HG02885 (cell line): ENCODE results near the gene JAK1.
"Not testable (repeated sequence)": the region's sequence is repeated elsewhere in the genome, so short reads cannot be mapped to it uniquely, and the experiment has no call there.

Experiments
- ATAC-seq: cut with Tn5 transposase; IDR thresholded peaks from one replicate; pipeline ENCODE4 v1.9.1; 2021; ENCODE audit warnings: mild to moderate bottlenecking; ENCODE audit not compliant: unreplicated experiment, poor library complexity

Gene JAK1

DNA sequence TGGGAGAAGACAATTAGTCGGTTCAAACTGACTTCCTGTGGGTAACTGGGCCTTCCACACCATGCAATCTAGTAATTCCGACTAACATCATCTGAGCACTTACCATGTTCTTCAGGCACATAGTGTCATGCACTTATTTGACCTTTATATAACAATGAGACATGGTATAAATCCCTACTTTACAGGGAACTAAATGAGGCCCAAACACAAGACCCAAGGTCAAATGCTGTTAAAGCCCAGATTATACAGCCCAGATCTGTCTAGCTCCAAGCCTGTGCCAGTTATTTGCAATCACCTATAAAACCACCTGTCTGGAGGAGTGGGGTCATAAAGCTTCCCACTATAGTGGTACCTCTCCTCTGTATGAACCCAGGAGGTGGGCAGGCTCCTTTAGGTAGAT lies 40.8 kb downstream of the JAK1 start:
- no peak for ATAC-seq

DNA sequence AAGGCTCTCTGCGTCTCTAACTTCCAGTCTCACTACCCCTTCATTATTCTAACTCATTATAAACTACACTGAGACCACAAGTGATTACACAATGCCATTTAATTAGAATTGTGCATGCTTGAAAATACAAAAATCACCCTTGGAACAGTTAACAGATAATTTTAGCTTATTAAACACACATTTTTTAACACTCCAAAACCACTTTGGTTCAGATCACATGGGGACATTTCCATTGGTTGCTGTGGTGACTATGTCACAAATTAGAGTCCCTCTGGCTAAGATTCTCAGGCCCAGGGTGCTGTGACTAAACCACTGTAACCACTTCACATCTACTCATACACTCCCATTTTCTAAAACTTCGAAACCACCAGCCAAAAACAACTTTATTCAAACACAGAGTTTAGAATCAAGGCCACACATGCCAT lies 43.0 kb downstream of the JAK1 start:
- peak; percentile 80 for ATAC-seq

GRCh38 chr1:64922336-64922735 lies 44.0 kb downstream of the JAK1 start:
- no peak for ATAC-seq

GRCh38 chr1:64921771-64922170 lies 44.6 kb downstream of the JAK1 start:
- ATAC-seq: no peak

GRCh38 chr1:64920941-64921589 lies 45.3 kb downstream of the JAK1 start:
- no peak for ATAC-seq

- not testable (repeated sequence) for ATAC-seq
Observed at GRCh38 chr1:64919120-64919519, 47.2 kb downstream of the JAK1 start.

GRCh38 chr1:64917907-64918306 lies 48.4 kb downstream of the JAK1 start:
- ATAC-seq: no peak

DNA sequence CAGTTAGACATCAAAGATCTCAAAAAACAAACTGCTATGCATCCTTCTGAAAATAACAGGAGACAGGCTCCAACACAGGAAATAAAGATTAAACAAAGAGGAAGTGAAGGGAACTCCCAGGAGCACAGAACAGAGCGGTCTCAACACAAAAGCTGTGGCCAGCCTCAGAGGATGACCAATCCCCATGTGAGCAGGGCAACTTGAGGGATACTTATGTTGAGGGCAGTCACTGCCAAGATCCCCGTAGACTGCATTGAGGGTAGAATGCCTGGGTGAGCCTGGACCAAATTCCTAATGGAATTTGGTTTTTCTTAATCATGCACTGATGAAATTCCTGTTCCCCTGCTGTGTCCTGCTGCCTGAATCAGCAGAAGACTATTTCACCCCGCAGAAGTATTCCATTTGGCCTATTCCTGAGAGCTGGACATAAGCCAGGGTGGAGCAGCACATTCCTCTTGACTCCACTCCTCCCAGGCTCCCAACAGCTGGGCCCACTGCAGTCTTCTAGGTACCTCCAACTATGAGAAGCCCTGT lies 49.0 kb downstream of the JAK1 start:
- peak; percentile 61 for ATAC-seq

GRCh38 chr1:64915381-64916274 lies 50.7 kb downstream of the JAK1 start:
- ATAC-seq: no peak

GRCh38 chr1:64913361-64914015 lies 52.9 kb downstream of the JAK1 start:
- no peak for ATAC-seq

GRCh38 chr1:64912191-64912590 lies 54.2 kb downstream of the JAK1 start:
- no peak for ATAC-seq

DNA sequence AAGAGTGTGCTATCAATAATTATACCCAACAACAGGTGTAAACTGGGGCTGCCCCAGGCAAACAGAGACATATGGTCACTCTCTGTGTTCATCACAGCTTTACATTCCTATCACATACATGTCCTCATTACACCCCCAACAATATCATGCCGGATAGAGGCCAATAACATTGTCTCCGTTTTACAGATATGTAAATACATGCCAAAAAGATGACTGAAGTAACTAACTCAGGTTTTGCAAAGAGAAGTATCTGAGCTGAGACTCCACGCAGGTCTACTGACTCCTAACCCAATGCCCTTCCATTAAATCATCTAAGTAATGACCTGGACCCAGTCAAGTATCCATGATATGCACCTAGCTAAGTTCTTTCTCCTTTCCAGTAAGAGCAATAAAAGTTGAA lies 55.0 kb downstream of the JAK1 start:
- no peak for ATAC-seq

DNA sequence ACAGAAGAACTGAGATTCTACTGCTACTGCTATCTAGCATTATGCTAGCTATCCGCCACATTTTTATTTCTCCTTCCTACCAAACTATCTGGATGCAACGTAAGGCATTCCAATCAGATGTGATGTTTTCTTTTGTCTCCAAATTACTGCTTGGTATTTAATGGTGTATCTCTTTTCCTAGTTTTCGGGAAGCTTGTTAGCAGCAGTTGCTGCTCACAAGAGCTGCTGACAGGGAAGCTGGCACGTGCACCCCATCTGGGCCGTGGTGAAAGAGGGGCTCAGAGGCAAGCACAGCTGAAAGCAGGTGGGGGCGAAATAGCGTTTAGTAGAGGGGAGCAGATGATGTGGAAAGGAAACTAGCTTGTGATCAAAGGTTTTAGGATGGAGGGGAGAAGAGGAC lies 57.3 kb downstream of the JAK1 start:
- ATAC-seq: no peak

DNA sequence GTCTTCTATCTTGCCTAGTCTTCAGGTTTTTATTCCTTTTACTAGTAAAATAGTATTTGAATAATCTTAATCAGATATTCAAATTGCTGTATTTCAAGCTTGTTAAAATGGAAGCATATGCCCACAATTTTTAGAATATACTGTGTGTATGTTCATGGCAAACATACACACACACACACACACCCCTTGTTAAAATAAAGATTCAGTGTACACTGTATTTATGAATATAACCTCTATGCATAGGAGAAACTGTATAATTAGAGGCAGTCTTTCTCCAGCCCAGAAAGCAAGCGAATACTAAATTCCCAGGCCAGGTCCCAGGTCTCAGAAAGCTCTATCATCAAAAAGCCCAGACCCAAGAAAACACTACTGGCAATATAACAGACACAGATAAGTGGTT lies 57.8 kb downstream of the JAK1 start:
- no peak for ATAC-seq

GRCh38 chr1:64906447-64906846 lies 59.9 kb downstream of the JAK1 start:
- ATAC-seq: peak; percentile 49

GRCh38 chr1:64903593-64903992 lies 62.8 kb downstream of the JAK1 start:
- ATAC-seq: no peak

GRCh38 chr1:64901663-64902062 lies 64.7 kb downstream of the JAK1 start:
- ATAC-seq: no peak

DNA sequence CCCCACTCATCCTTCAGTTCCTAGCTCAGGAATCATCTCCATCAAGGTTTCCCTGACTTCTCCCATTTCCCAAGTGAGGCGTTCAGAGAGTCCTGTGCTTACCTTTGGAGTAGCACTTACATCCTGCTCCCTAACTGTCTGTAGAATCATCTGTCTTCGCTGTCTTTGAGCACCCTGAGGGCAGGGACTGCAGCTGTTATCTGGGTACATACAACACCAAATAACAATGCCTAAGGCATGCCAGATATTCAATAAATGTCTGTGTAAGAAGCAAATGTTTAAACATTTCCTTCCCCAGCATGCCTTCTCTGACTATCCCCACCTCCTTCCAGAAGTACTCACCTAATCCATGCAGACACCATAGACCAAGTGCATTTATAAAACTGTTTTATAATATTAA lies 65.4 kb downstream of the JAK1 start:
- no peak for ATAC-seq

- ATAC-seq: peak; percentile 61
Observed at GRCh38 chr1:64898107-64898861, 68.1 kb downstream of the JAK1 start.

DNA sequence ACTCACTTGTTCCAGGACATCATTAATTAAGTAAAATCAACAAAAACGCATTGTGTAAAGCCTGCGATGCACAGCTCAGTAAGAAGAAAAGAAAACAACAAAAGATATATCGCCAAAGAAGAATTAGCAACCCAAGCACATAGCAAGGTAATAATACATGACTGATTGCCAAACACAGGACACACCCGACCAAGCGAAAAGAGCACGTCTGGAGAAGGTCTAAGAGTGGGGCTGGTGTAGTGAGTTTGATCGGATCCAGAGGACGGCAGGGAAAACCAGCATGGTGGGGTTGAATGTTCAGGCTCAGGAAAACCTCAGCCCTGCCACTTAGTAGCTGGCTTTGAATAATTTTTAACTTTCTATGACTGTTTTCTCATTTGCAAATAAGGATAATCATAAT lies 69.8 kb downstream of the JAK1 start:
- no peak for ATAC-seq
